Measurements from ENCODE around the gene UNC93A.
"Not testable (repeated sequence)": the region's sequence is repeated elsewhere in the genome, so short reads cannot be mapped to it uniquely, and the experiment has no call there.

The UNC93A gene

DNA sequence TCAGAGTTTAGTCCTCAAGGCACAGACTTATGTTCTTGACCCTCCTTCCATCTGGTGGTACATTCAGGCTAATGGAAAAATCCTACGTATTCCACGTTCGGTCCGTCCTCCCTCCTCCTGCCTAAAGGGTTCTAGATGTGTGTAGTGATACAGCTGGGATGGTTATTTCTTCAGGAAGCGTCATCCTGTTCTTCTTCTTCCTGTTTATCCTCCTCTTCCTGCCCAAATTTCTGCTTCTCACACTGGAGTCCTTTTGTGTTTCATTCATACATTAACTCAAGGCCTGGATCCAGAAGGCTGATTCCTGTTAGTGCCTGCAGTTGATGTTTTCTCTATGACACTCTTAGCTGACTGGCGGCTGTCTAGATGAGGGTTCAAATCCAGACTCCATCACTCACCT is 16.8 kb upstream of the UNC93A start:
- H3K4me1 ChIP-seq (ENCODE audit: control insufficient read depth, insufficient read depth, low read length): peaks cover 4% of the 10 kb centered on the region
- H3K4me3 ChIP-seq (ENCODE audit: low read depth, low read length): no peak overlapping the region
- H3K9ac ChIP-seq (ENCODE audit: low read depth, low read length): no peak overlapping the region
- H3K27me3 ChIP-seq (ENCODE audit: control insufficient read depth, insufficient read depth, low read length): no peaks in the 10 kb centered on the region
- H3K36me3 ChIP-seq (ENCODE audit: control insufficient read depth, insufficient read depth, low read length): no peaks in the 10 kb centered on the region
- no peaks in the 10 kb centered on the region for H3K9me3 ChIP-seq (ENCODE audit: control insufficient read depth, insufficient read depth, low read length)

DNA sequence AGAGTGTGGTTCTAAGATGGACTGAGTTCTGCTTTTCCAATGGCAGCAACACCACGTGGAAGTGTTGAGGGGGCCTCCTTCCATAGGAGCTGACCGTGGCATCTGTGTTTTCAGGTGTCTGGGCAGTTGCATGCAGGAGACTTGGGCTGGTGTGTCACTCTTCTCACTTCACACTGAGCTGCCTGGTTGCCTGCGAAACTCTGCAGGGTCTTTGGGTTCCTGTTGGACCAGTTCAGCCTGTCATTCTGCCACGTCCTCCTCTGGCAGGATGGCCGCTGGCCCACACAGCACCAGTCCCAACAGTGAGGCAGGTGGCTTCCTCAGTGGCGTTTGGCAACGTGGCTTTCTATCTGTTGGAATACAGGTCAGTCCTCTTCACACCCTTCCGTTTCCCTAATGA is 16.1 kb upstream of the UNC93A start:
- Histone ChIP-seq H3K9me3 (ENCODE audit: control insufficient read depth, insufficient read depth, low read length) (no peaks in the 10 kb centered on the region), H3K27me3 (ENCODE audit: control insufficient read depth, insufficient read depth, low read length) (no peaks in the 10 kb centered on the region), H3K4me3 (ENCODE audit: low read depth, low read length) (no peak overlapping the region), H3K36me3 (ENCODE audit: control insufficient read depth, insufficient read depth, low read length) (no peaks in the 10 kb centered on the region), H3K4me1 (ENCODE audit: control insufficient read depth, insufficient read depth, low read length) (peaks cover 11% of the 10 kb centered on the region), H3K9ac (ENCODE audit: low read depth, low read length) (no peak overlapping the region)

DNA sequence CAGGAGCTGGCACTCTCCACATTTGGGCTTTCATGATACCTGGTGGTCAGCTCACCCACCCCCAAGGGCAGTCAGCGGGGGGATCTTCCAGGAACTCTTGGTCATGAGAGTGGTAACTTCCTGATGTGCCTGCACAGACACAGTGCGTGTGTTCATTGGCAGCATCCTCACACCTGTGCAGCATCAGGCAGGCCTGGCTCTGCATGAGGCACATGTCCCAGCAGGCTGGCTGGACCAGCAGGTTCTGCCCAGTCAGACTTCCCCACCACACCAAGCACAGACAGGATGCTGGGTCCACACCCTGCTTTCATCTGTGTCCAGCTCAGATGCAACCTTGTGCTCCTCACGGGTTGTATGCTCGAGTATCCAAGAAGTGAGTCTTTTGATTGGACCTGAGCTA is 15.7 kb upstream of the UNC93A start:
- no peak overlapping the region for H3K4me3 ChIP-seq (ENCODE audit: low read depth, low read length)

DNA sequence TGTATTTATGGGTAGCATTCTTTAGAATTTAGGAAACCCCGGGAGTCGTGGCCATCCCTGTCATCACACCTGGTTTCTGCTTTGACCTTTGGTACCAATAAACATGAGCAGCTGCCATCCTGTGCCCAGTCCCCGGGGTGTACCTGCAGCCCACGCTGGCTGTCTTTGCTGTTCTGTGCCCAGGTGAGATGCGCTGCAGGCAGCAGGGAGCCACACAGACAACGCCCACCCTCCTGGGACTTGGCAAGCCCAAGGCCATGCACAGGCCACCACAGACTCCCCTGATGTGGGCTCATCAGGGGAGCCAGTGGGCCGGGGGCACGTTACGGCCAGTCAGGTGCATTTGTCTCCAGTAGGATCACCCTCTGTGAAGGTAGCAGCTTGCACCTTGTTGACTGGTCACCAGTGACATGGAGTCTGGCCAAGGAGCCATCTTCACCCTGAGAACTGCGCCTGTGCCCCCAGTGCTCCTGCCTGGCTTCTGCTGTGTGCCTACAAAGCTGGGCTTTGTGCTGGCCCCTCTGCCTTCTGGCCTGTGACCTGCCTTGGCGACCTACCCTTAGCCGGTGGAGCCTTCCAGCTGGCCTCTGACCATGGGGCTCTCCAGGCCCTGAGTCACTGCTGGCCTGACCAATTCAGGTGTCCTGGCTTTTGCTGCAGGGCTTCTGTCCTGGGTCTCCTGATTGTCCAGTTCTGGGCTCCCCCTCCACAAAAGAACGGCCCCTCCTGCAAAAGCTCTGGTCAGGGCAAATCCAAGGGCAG is 14.2 kb upstream of the UNC93A start:
- Histone ChIP-seq H3K27me3 (ENCODE audit: control insufficient read depth, insufficient read depth, low read length) (no peaks in the 10 kb centered on the region), H3K36me3 (ENCODE audit: control insufficient read depth, insufficient read depth, low read length) (no peaks in the 10 kb centered on the region), H3K4me1 (ENCODE audit: control insufficient read depth, insufficient read depth, low read length) (peaks cover 14% of the 10 kb centered on the region), H3K9me3 (ENCODE audit: control insufficient read depth, insufficient read depth, low read length) (no peaks in the 10 kb centered on the region), H3K9ac (ENCODE audit: low read depth, low read length) (no peak overlapping the region), H3K4me3 (ENCODE audit: low read depth, low read length) (no peak overlapping the region)

More for the DNA sequence above, 15.7 kb upstream of the UNC93A start:
- no peaks in the 10 kb centered on the region for H3K27me3 ChIP-seq (ENCODE audit: control insufficient read depth, insufficient read depth, low read length)
- no peak overlapping the region for H3K9ac ChIP-seq (ENCODE audit: low read depth, low read length)
- H3K9me3 ChIP-seq (ENCODE audit: control insufficient read depth, insufficient read depth, low read length): no peaks in the 10 kb centered on the region
- H3K4me1 ChIP-seq (ENCODE audit: control insufficient read depth, insufficient read depth, low read length): peaks cover 11% of the 10 kb centered on the region
- H3K36me3 ChIP-seq (ENCODE audit: control insufficient read depth, insufficient read depth, low read length): no peaks in the 10 kb centered on the region

DNA sequence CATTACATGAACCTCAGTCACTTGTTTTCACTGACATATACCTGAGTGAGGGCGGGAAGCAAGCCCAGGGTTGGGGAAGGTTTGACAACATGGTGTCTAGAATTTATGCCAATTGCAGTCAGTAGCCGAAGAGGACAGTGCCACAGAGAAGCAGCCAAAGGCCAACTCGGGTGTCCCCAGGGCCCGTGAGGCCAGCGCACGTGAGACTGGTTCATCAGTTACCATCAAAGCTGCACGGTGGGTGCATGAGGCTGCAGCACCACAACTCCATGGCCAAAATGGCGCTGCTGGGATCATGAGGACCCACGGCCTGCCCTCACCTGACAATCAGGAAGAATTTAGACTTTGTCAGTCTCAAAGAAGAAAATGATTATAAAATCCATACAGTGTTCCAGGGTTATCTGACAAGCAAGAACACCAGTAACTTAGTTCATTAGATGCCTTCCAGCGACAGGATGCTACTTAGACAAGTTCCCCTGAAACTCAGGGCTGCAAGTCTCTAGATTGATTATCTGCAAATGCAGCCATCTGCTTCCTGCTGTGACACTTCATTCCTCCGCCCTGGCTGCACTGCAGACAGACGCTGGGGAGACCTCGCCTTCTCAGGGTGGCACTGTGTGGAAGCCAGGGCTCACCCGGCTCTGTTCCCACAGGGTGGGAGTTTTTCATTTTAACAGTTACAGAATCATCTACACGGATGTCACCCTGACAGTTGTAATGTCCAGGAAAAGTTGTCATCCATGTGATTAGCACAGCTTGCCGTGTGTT is 12.8 kb upstream of the UNC93A start:
- H3K27me3 ChIP-seq (ENCODE audit: control insufficient read depth, insufficient read depth, low read length); H3K9me3 ChIP-seq (ENCODE audit: control insufficient read depth, insufficient read depth, low read length); H3K4me3 ChIP-seq (ENCODE audit: low read depth, low read length); H3K9ac ChIP-seq (ENCODE audit: low read depth, low read length); H3K36me3 ChIP-seq (ENCODE audit: control insufficient read depth, insufficient read depth, low read length): not testable (repeated sequence)
- peaks cover 14% of the 10 kb centered on the region for H3K4me1 ChIP-seq (ENCODE audit: control insufficient read depth, insufficient read depth, low read length)

DNA sequence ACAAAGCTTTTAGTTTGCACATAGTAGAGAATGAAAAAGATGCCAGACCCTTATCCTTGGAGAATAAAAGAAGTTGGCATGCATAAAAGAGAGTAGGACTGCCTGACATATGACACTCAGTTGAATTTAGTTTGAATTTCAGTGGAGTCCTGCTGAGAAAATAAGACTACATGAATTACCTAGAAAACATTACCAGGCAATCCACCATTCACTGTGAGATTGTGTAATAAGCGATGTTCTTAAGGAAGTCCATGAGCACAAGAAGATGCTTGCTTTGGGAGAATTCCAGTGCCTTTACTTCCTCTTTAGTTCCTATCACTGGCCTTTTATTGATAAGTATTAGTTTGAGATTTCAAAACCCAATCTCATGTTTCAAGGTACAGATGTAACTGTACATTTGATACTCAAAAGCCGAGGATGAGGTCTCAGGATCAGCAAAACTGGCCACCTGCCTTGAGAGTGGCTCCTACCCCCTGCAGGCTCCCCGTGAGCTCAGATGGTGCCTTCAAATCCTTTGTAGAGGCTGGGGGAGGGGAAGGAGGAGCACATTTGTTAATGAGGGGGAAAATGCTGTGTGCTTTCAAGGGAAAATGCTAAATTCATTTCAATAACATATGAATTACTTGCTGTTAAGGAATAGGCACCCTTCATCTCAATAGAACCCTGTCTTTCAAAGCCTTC is 11.2 kb upstream of the UNC93A start:
- no peaks in the 10 kb centered on the region for H3K36me3 ChIP-seq (ENCODE audit: control insufficient read depth, insufficient read depth, low read length)
- H3K4me3 ChIP-seq (ENCODE audit: low read depth, low read length): no peak overlapping the region
- no peaks in the 10 kb centered on the region for H3K27me3 ChIP-seq (ENCODE audit: control insufficient read depth, insufficient read depth, low read length)
- no peak overlapping the region for H3K9ac ChIP-seq (ENCODE audit: low read depth, low read length)
- H3K9me3 ChIP-seq (ENCODE audit: control insufficient read depth, insufficient read depth, low read length): no peaks in the 10 kb centered on the region
- peaks cover 14% of the 10 kb centered on the region for H3K4me1 ChIP-seq (ENCODE audit: control insufficient read depth, insufficient read depth, low read length)

DNA sequence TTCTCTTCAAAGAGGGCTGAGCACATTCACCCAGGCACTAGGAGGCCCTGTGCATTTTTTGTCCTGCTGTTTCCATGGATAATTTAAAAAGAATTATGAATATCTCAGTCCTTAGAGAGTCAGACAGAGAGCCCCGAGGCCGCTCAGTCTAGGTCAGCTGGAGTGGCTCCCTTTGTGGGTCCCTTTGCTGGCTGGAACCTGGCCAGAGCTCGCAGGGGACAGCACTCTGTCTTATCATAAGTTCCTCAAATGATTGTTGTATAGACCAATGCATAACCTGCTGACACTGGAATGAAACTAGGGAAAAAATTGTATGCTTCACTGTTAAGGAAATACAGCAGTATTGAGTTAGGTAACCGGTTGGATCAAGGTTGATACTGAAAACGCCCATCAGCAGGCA is 10.6 kb upstream of the UNC93A start:
- H3K36me3 ChIP-seq (ENCODE audit: control insufficient read depth, insufficient read depth, low read length); H3K9ac ChIP-seq (ENCODE audit: low read depth, low read length); H3K4me3 ChIP-seq (ENCODE audit: low read depth, low read length); H3K9me3 ChIP-seq (ENCODE audit: control insufficient read depth, insufficient read depth, low read length); H3K27me3 ChIP-seq (ENCODE audit: control insufficient read depth, insufficient read depth, low read length): not testable (repeated sequence)
- H3K4me1 ChIP-seq (ENCODE audit: control insufficient read depth, insufficient read depth, low read length): peaks cover 14% of the 10 kb centered on the region

DNA sequence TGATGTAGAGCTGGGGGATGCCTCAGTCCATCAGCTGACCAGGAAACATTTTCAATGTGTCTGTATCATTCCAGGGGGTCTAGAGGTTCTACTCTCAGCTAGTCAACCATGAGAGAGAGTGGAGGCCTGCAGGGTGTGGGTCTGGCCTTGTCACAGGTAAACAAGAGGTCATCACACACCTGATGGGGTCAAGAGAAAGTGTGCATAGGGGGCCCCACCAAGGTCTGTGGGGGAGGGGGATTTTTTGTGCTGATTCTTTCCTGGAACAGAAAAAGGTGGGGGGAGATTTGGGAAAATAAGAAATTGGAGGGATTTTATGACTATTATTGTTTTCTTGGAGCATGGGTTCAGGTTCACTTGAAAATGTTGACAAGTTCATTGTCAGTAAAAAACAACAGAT is 8.9 kb upstream of the UNC93A start:
- no peaks in the 10 kb centered on the region for H3K36me3 ChIP-seq (ENCODE audit: control insufficient read depth, insufficient read depth, low read length)
- no peaks in the 10 kb centered on the region for H3K9me3 ChIP-seq (ENCODE audit: control insufficient read depth, insufficient read depth, low read length)
- H3K27me3 ChIP-seq (ENCODE audit: control insufficient read depth, insufficient read depth, low read length): no peaks in the 10 kb centered on the region
- peaks cover 14% of the 10 kb centered on the region for H3K4me1 ChIP-seq (ENCODE audit: control insufficient read depth, insufficient read depth, low read length)
- no peak overlapping the region for H3K9ac ChIP-seq (ENCODE audit: low read depth, low read length)
- no peak overlapping the region for H3K4me3 ChIP-seq (ENCODE audit: low read depth, low read length)

DNA sequence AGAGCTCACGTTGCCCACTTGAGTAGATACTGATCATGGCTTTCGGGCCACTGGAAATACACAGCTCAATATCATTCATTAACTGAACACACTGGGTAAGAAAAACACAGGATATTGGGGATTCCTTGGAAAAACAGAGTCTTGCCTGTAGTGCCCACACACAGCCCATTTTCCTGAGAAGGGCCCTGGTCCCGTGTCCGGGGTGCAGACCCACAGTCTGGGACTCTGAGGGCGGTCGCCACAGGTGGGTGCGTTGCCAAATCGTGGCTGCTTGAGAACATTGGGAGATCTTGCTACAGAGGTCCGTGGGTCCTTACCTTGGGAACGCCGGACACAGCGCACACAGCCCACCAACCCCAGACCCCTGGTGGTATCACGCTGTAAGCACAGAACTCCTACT is 6.5 kb upstream of the UNC93A start:
- not testable (repeated sequence) for H3K4me3 ChIP-seq (ENCODE audit: low read depth, low read length); H3K36me3 ChIP-seq (ENCODE audit: control insufficient read depth, insufficient read depth, low read length); H3K9ac ChIP-seq (ENCODE audit: low read depth, low read length); H3K27me3 ChIP-seq (ENCODE audit: control insufficient read depth, insufficient read depth, low read length); H3K9me3 ChIP-seq (ENCODE audit: control insufficient read depth, insufficient read depth, low read length); H3K4me1 ChIP-seq (ENCODE audit: control insufficient read depth, insufficient read depth, low read length)

DNA sequence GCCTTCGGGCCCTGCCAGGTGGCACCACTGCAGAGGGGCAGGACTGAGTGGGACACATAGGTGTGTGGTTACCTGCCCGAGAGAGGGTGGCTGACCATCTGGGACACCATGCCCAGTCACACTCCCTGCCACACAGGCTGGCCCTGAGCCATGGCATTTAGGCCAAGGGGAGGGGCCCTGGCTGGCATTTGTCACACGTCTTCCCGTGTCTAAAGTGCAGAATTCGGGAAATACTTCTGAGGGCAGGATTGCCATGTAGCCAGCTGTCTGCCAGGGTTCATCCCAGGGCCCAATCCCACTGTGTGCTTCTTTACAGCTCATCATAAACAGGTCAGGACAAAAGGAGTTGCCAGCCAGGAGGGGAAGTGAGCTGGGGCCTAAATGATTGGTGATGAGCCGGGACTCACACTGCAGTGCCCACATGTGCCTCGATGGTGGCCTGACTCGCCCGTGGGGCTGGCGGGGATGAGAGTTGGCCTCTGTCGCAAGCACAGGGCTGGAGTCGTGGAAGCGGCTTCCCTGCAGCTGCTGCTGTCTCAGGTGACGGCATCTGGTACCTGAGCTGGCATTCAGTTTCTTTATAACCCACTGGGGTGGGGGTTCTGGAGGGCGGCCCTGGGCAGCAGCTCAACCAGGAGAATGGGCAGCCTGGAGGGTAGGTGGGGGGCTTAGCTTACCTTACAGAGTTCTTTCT is 5.9 kb upstream of the UNC93A start:
- Histone ChIP-seq H3K36me3 (ENCODE audit: control insufficient read depth, insufficient read depth, low read length) (no peaks in the 10 kb centered on the region), H3K9ac (ENCODE audit: low read depth, low read length) (no peak overlapping the region), H3K27me3 (ENCODE audit: control insufficient read depth, insufficient read depth, low read length) (no peaks in the 10 kb centered on the region), H3K4me3 (ENCODE audit: low read depth, low read length) (no peak overlapping the region), H3K4me1 (ENCODE audit: control insufficient read depth, insufficient read depth, low read length) (peaks cover 3% of the 10 kb centered on the region), H3K9me3 (ENCODE audit: control insufficient read depth, insufficient read depth, low read length) (no peaks in the 10 kb centered on the region)

DNA sequence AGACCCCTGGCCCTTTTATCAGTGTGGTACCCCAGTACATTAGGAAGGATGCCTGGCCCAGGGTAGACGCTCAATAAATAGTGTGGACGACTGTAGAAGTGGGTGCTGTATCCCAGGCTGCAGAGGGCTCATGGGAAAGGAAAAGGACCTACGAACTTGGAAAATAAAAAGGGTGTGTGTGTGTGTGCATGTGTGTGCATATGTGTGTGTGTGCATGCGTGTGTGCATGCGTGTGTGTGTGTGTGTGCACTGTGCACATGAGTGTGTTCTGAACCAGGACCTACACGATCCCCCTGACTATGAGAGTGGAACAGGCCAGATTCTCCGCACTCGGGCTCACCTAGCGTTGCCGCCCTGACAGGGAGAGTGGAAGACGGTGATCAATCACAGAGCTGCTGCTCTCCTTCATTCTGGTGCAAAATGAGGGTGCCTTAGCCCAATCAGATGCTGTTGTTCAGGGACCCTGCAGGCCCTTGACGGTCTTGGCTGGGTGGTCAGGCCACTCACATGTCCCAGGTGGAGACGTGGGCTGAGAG is 3.5 kb upstream of the UNC93A start:
- no peaks in the 10 kb centered on the region for H3K4me1 ChIP-seq (ENCODE audit: control insufficient read depth, insufficient read depth, low read length)
- H3K36me3 ChIP-seq (ENCODE audit: control insufficient read depth, insufficient read depth, low read length): no peaks in the 10 kb centered on the region
- no peaks in the 10 kb centered on the region for H3K27me3 ChIP-seq (ENCODE audit: control insufficient read depth, insufficient read depth, low read length)

More for the DNA sequence above, 3.5 kb upstream of the UNC93A start:
- H3K9me3 ChIP-seq (ENCODE audit: control insufficient read depth, insufficient read depth, low read length): no peaks in the 10 kb centered on the region
- no peak overlapping the region for H3K9ac ChIP-seq (ENCODE audit: low read depth, low read length)
- H3K4me3 ChIP-seq (ENCODE audit: low read depth, low read length): no peak overlapping the region

Data from iPS-15b (cell line).